Measurements from ENCODE around the gene TMCC3.

Gene TMCC3

GRCh38 chr12:94648578-94648977 lies 1.8 kb downstream of the TMCC3 start:
- Histone ChIP-seq H3K27me3 (replicated peaks) (no peaks in the 10 kb centered on the region), H3K27ac (no peak overlapping the region), H3K36me3 (replicated peaks) (no peaks in the 10 kb centered on the region), H3K4me3 (ENCODE audit: low read depth, low read length) (no peak overlapping the region)
- no peak for DNase-seq
- TF ChIP-seq CTCF (IDR thresholded peaks at IDR 0.05; ENCODE audit: low read depth, low read length, missing control alignments), result no peak
- in situ Hi-C loops (cut with HindIII; ENCODE audit: low pct_ligation_motif_present, low sequenced_read_pairs), result no loop called here

DNA sequence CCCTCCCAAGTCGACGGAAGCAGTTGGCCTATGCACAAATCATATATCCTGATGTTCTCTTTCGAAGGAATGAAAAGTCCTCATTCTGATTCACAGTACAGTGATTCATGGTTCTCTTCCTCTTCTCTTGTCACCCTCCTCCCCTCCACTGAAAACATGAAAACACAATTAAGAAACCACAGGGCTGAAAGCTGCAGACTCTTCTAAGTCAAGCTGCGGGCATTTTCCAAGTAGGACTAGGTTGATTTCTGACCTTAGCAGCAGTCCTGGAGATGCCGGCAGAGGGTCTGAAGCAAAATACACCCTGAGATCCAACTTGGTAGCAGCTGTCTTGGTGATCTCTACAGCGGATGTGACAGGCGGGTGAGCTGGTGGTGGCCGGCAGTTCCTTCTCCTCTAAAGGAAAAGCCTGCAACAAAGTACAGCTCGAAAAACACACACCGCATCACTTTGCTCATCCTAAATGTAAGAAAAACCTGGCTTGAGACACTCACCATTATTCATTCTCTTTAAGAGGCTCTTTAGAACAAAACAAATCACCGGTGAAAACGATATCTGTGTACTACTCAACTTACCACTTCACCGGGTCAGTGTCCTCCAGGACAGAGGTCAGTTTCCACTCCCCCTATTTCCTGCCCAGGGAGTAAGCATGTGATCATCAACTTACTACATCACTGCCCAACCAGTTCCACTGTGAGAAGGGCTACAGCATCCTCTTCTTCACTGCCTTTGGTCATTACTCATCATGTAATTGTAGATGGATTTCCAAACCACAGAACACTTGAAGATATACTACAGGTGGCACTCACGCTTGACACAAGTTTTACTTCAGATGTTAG lies 6.0 kb downstream of the TMCC3 start:
- no peaks in the 10 kb centered on the region for H3K36me3 ChIP-seq (replicated peaks)
- peak overlapping the region; percentile 39 for H3K4me3 ChIP-seq (ENCODE audit: low read depth, low read length)
- DNase-seq, result peak; percentile 80
- no peaks in the 10 kb centered on the region for H3K27me3 ChIP-seq (replicated peaks)
- TF ChIP-seq CTCF (IDR thresholded peaks at IDR 0.05; ENCODE audit: low read depth, low read length, missing control alignments), result no peak
- peak overlapping the region; percentile 80 for H3K27ac ChIP-seq
- in situ Hi-C loops (cut with HindIII; ENCODE audit: low pct_ligation_motif_present, low sequenced_read_pairs), result no loop called here

DNA sequence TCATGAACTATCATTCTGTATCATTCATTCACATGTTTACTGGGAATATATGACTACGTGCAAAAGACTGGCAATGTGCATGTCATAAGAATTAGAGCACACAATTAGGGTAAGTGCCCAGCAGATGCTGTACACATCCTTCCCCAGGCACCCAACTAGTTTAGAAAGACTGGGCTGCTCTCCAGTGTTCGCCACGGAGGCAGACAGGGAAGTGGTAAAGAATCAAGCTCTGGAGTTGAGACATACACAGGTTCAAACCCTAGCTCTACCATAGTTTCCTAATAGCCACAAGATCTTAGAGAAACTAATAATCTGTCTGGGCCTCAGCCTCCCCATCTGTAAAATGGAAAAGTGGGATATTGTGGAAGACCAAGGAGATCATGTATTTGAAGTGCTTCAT lies 6.8 kb downstream of the TMCC3 start:
- H3K27ac ChIP-seq, result peak overlapping the region; percentile 80
- in situ Hi-C loops (cut with HindIII; ENCODE audit: low pct_ligation_motif_present, low sequenced_read_pairs), result no loop called here

GRCh38 chr12:94641283-94641682 lies 9.1 kb downstream of the TMCC3 start:
- H3K27ac ChIP-seq, result no peak overlapping the region
- TF ChIP-seq CTCF (IDR thresholded peaks at IDR 0.05; ENCODE audit: low read depth, low read length, missing control alignments), result no peak
- in situ Hi-C loops (cut with HindIII; ENCODE audit: low pct_ligation_motif_present, low sequenced_read_pairs), result no loop called here

More for the DNA sequence above, 6.8 kb downstream of the TMCC3 start:
- H3K36me3 ChIP-seq (replicated peaks), result no peaks in the 10 kb centered on the region
- TF ChIP-seq CTCF (IDR thresholded peaks at IDR 0.05; ENCODE audit: low read depth, low read length, missing control alignments), result no peak
- DNase-seq, result no peak
- H3K27me3 ChIP-seq (replicated peaks), result no peaks in the 10 kb centered on the region
- H3K4me3 ChIP-seq (ENCODE audit: low read depth, low read length), result no peak overlapping the region

GRCh38 chr12:94640134-94640928 lies 10.0 kb downstream of the TMCC3 start:
- DNase-seq, result peak; percentile 93
- in situ Hi-C loops (cut with HindIII; ENCODE audit: low pct_ligation_motif_present, low sequenced_read_pairs), result no loop called here
- Histone ChIP-seq H3K27me3 (replicated peaks) (no peaks in the 10 kb centered on the region), H3K36me3 (replicated peaks) (no peaks in the 10 kb centered on the region), H3K4me3 (ENCODE audit: low read depth, low read length) (no peak overlapping the region), H3K27ac (peak overlapping the region; percentile 67)
- TF ChIP-seq CTCF (IDR thresholded peaks at IDR 0.05; ENCODE audit: low read depth, low read length, missing control alignments), result no peak

More at GRCh38 chr12:94641283-94641682, 9.1 kb downstream of the TMCC3 start:
- H3K4me3 ChIP-seq (ENCODE audit: low read depth, low read length), result no peak overlapping the region
- H3K36me3 ChIP-seq (replicated peaks), result no peaks in the 10 kb centered on the region
- H3K27me3 ChIP-seq (replicated peaks), result no peaks in the 10 kb centered on the region
- DNase-seq, result no peak
